Tibial nerve (tissue), 4 donors: ENCODE results near the gene INO80.
A peak's percentile ranks its signal among the peaks of the same experiment; 100 is the strongest.

ENCODE experiments used
- CTCF ChIP-seq, 5 experiments: fragments of 200-600 bp in 3 of 5; fragments of 450-650 bp in 2 of 5; sonication (generic) in 3 of 5; IDR thresholded peaks; one replicate each; pipeline ENCODE4 v1.5.1; 2016 to 2019; ENCODE audit warnings: antibody characterized with exemption in 5 of 5, mild to moderate bottlenecking in 3 of 5, moderate library complexity in 2 of 5
- EP300 ChIP-seq, 2 donors: sonication (generic); formaldehyde crosslinking; IDR thresholded peaks; one replicate each; pipeline ENCODE4 v1.6.1; 2017; ENCODE audit warnings: antibody characterized with exemption in 2 of 2, mild to moderate bottlenecking in 1 of 2
- POLR2A ChIP-seq, 2 donors: fragments of 450-650 bp; IDR thresholded peaks; one replicate each; pipeline ENCODE4 v1.6.1; 2017; ENCODE audit warnings: antibody characterized with exemption in 2 of 2, mild to moderate bottlenecking in 2 of 2, moderate library complexity in 2 of 2

- peak in 2 of 5 experiments; percentile 45 to 56 for TF ChIP-seq CTCF (IDR thresholded peaks at IDR 0.05)
- peak; percentile 34 to 67 for TF ChIP-seq POLR2A (IDR thresholded peaks at IDR 0.05)
- peak; percentile 86 to 87 for TF ChIP-seq EP300 (IDR thresholded peaks at IDR 0.05)
Measured at GRCh38 chr15:41116116-41116961, at the start of gene INO80.
